Coronary artery (tissue), 2 donors: ENCODE measurements around the gene FBXO34.
"Not testable (repeated sequence)": the region's sequence is repeated elsewhere in the genome, so short reads cannot be mapped to it uniquely, and the experiment has no call there.

Source experiments
- DNase-seq: peaks from one replicate; pipeline ENCODE4 v3.0.0-alpha.2; 2017; ENCODE audit warnings: low spot score
- H3K27ac ChIP-seq, 2 donors: fragments of 200-600 bp; sonication (generic); one replicate each; pipeline ENCODE4 v1.5.1; 2016 to 2019
- H3K4me3 ChIP-seq: fragments of 200-600 bp; sonication (generic); 2 replicates; pipeline ENCODE4 v1.5.1; 2016; ENCODE audit warnings: mild to moderate bottlenecking, moderate library complexity
- TF ChIP-seq, protein P1 (sequence below): fragments of 200-600 bp; sonication (generic); IDR thresholded peaks from one replicate; pipeline ENCODE4 v1.5.1; 2019; ENCODE audit warnings: antibody characterized with exemption

Gene FBXO34

DNA sequence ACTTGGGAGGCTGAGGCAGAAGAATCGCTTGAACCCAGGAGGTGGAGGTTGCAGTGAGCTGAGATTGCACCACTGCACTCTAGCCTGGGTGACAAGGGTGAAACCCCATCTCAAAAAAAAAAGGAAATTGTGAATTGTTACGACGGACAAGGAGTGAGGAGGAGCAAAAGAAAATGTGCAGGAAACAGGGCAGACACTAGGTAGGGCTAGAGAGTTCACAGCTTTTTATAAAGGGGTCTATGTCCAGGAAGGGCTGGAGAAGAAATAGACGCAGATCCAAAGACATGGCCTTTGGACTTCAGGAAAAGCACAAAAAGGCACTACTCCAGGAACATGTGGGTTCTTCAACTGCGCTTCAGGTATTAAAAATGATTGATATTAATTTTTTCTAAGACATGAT is 106.0 kb downstream of the FBXO34 start:
- Histone ChIP-seq H3K27ac (no peak overlapping the region), H3K4me3 (no peak overlapping the region)
- no peak for DNase-seq
- TF ChIP-seq, protein P1, sequence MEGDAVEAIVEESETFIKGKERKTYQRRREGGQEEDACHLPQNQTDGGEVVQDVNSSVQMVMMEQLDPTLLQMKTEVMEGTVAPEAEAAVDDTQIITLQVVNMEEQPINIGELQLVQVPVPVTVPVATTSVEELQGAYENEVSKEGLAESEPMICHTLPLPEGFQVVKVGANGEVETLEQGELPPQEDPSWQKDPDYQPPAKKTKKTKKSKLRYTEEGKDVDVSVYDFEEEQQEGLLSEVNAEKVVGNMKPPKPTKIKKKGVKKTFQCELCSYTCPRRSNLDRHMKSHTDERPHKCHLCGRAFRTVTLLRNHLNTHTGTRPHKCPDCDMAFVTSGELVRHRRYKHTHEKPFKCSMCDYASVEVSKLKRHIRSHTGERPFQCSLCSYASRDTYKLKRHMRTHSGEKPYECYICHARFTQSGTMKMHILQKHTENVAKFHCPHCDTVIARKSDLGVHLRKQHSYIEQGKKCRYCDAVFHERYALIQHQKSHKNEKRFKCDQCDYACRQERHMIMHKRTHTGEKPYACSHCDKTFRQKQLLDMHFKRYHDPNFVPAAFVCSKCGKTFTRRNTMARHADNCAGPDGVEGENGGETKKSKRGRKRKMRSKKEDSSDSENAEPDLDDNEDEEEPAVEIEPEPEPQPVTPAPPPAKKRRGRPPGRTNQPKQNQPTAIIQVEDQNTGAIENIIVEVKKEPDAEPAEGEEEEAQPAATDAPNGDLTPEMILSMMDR, result no peak

DNA sequence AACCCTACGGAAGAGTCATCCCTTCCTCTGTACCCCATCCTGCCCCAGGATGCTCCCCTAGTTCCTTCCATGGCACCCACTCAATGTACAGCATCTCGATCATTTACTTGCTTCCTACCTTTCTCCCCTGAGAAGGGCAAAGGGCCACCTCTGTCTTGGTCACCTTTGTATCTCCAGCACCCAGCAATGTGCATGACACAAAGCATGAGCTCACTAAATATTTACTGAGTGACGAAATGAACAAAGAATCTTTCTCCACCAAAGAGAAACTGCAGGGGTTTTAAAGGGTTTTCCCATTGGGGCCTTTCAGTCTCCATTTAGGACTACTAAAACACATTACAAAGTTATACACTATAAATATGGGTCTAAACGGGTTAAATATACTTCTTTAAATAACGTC is 109.8 kb downstream of the FBXO34 start:
- Histone ChIP-seq H3K4me3 (no peak overlapping the region), H3K27ac (peak overlapping the region in 1 of 2 donors; percentile 75)
- TF ChIP-seq, protein P1, result no peak
- DNase-seq, result no peak

DNA sequence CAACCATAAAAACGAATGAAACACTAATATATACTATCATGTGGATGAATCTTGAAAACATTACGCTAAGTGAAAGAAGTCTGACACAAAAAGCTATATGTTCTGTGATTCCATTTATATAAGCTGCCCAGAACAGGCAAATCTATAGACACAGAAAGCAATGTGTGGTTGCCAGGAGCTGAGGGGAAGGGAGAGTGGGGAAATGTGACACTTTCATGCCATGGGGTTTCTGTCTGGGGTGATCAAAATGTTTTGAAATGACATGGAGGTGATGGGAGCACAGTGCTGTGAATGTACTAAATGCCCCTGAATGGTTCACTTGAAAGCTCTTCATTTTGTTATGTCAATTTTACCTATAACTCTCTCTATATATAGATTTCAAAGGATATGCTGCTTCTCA is 110.3 kb downstream of the FBXO34 start:
- TF ChIP-seq, protein P1, result no peak
- H3K4me3 ChIP-seq, result no peak overlapping the region
- peak overlapping the region in 1 of 2 donors; percentile 75 for H3K27ac ChIP-seq
- no peak for DNase-seq

GRCh38 chr14:55382483-55382882 is 111.3 kb downstream of the FBXO34 start:
- H3K27ac ChIP-seq, result peak overlapping the region; percentile 75

DNA sequence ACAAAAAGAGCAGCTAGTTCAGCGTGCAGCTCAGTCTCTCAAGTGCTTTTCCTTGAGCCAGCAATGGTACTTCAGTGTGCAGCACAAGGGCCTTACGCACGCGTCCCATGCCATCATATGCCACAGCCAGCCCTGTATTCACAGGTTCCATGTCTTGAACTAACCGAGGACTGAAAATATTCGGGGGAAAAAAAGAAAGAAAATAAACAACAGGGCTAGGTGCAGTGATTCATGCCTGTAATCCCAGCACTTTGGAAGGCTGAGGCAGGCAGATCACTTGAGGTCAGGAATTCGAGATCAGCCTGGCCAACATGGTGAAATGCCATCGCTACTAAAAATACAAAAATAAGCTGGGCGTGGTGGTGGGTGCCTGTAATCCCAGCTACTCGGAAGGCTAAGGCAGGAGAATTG is 111.8 kb downstream of the FBXO34 start:
- H3K4me3 ChIP-seq, DNase-seq: not testable (repeated sequence)
- H3K27ac ChIP-seq, result peak overlapping the region; percentile 59 to 75

More at GRCh38 chr14:55382483-55382882, 111.3 kb downstream of the FBXO34 start:
- TF ChIP-seq, protein P1, result no peak
- no peak for DNase-seq
- H3K4me3 ChIP-seq, result no peak overlapping the region

GRCh38 chr14:55383541-55384140 is 112.4 kb downstream of the FBXO34 start:
- no peak overlapping the region for H3K4me3 ChIP-seq
- DNase-seq, result no peak
- peak overlapping the region; percentile 48 to 75 for H3K27ac ChIP-seq
- TF ChIP-seq, protein P1, result no peak

DNA sequence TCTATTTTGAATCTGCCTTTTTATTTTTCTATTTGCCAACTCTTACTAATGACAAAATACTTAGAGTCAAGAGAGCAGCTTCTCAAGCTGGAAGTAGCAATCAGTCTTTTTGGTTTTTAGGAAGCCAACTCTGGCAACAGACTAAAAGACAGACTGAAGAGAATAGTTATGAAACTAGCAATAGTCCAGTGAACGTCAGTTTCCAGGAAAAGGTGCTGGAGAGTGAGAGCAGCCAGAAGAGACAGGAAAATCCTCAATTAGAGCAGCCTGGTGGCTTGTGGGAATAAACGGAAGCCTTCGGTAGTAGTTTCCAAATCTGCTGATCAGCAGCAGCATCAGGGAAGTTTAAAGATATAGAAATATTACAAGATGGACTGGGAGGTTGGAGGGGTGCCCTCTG is 113.3 kb downstream of the FBXO34 start:
- peak overlapping the region in 1 of 2 donors; percentile 75 for H3K27ac ChIP-seq
- DNase-seq, result no peak

More for the DNA sequence above, 113.3 kb downstream of the FBXO34 start:
- no peak overlapping the region for H3K4me3 ChIP-seq
- TF ChIP-seq, protein P1, result no peak
